22Rv1 (cell line): ENCODE results near the gene EGFL8.

Experiments used
- CTCF ChIP-seq: fragments of 450-650 bp; IDR thresholded peaks from 2 replicates; pipeline ENCODE4 v1.5.1; 2017; ENCODE audit warnings: mild to moderate bottlenecking
- ZFX ChIP-seq: fragments of 450-650 bp; IDR thresholded peaks from 2 replicates; pipeline ENCODE4 v1.6.1; 2017; ENCODE audit warnings: antibody characterized with exemption, borderline replicate concordance

DNA sequence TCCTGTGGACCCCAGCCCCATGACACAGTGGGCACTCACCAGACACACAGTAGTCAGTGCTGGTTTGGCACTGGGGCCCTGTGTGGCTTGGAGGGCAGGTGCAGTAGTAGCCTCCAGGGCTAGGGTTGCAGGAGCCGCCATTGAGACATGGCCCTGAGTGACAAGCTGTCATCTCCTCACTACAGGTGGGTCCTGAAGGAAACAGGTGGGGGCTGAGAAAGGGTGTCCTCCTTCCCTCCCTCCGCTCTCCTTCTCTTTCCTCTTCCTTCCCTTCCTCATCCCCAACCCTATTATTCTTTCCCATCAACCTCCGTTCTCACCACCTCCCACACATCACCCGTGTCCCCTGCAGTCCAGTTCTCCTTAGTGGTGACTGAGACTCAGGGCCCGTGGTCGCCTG lies 49.3 kb downstream of the EGFL8 start:
- TF ChIP-seq CTCF (no peak), ZFX (no peak)
